SW 1271 (cell line): Measurements from ENCODE around the gene ARHGEF28.

ENCODE experiments used
- DNase-seq, 2 experiments: peaks; one replicate each; lab custom pipeline; 2025; lab: John Stamatoyannopoulos, UW

Gene ARHGEF28

DNA sequence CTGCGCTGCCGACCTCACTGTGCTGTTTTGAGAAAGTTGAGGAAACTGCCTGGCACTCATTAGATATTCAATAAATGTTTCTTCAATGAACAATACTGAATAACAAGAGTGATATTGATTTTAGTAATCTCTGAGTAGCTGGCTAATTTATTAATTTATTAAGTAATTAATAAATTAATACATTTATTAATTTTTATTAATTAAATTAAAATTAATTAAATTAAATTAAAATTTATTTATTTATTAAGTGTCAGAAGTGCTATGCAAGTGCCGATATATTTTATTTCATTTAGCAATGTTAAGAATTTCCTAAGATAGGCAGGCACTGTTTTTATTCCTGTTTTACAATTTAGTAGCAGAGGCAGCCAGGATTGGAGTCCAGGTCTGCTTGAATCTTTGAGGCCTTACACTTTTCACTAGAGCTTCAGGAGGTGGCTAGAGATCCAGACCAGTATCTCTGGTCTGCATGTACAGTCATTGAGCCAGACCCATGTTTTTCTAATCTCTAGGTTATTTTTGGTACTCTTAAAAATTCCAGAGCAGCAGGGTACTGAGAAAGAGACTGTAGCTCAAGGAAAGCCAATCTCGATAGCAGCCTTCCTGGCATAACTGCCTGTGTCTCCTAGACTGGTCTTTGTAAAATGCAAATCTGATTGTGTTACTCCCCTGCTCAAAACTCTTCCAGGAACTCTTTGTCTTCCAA is 109.2 kb downstream of the ARHGEF28 start:
- DNase-seq, result no peak

DNA sequence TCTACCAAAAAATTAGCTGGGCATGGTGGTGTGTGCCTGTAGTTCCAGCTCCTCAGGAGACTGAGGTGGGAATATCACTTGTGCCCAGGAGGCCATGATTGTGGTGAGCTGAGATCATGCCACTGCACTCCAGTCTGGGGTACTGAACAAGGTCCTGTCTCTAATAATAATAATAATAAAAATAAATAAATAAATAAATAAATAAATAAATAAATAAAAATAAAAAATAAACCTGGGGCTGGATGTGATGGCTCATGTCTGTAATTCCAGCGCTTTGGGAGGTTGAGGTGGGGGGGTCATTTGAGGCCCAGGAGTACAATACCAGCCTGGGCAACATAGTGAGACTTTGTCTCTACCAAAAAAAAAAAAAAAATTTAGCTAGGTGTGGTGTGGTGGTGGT is 113.7 kb downstream of the ARHGEF28 start:
- no peak for DNase-seq

DNA sequence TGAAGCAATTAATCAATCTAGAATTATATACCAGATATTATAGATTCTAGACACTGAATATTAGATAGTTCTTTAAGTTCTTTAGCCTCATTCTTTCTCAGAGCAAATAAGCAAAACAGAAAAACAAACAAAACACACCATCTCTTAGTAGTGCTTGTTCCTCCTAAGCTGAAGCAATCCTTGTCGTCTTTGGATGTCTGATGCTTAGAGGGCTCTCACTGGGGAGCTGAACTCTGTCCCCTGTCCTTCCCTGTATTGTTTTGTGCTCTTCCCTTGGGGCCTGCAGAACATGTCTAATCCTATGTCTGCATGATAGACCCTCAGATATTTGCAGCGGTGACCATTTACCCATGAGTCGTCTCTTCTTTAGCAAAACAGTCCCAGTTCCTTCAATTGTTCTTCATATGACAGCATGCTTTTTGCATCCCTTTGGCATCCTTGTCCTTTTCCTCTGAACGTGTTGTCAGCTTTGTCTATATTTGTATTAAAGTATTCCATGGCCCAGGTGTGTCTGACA is 114.3 kb downstream of the ARHGEF28 start:
- no peak for DNase-seq

DNA sequence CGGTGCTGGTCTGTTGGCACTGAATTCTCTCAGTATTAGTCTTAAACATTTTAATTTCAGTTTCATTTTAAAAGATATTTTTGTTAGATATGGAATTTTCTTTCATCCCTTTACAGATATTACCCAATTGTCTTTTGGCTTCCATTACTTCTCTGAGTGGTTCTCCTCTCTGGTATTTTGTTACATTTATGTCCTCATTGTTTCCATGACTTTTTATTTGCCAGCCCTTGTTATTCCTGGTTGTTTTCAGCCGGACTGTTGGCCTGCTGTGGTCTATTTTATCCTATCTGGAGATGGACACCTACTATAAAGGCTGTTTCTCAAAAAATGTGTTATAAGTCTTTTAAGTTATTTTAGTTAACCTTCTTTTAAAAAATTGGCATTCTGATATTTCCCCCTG is 117.2 kb downstream of the ARHGEF28 start:
- no peak for DNase-seq

DNA sequence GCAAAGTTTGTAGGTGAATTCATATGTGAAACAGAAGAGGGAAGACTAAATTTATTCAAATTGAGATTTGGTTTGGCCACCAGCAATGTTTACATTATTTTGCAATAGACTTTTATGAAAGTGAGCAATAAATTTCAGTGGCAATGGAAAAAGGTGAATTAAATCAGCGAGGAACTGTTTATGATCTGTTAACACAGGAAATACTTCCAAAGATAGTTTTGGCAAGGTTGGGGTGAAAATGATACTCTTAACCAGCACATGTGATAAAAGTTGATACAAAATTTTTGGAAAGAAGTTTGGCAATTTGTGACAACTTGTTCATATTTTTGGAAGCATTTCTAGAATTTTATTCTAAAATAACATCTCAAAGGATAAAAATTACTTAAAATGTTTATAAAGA is 119.8 kb downstream of the ARHGEF28 start:
- no peak for DNase-seq

DNA sequence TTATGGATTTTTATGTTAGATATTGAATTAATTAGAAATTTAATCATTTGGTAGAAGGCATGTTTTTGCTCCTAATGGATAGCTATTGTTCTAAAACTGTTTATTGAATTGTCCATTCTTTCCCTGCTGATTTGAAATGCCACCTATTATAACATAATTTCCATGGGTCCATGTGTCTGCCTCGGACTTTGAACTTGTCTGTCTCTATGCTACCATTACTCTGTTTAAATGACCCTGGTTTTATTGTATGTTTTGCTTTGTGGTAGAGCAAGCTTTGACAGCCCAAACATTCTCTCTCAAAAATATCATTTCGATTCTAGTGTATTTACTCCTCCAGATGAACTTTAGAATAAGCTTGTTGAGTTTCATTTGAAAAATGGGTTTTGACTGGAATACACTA is 120.6 kb downstream of the ARHGEF28 start:
- DNase-seq, result no peak

DNA sequence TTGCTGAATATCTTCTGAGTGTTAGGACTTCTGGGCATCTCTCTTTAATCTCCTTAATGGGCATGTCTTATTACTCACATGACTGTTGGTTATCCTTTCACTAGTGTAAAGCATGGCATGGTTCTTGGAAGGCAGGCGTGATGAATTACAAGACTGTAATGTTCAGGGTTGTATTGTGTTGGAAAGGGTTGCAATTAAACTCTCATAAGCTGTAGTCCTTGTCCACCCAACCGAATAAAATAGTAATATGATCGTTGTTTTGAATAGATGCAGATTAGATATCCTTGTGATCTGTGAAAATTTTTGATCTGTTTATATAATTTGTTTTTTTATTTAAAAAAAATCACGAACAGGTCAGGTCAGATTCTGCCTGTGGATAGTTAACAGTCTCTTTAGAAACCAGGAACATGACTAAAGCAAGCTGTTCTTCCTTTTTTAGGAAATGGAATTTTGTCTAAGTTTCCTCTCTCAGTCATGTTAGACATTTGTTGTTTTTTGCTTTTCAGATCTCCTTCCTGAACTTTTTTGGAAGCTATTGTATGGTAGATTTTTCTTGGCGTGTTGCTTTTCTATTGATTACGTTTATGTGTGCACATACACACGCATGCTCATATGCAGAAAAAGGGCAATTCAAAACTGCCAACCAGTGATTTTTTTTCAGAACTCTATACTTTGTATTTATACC is 121.8 kb downstream of the ARHGEF28 start:
- DNase-seq, result no peak

DNA sequence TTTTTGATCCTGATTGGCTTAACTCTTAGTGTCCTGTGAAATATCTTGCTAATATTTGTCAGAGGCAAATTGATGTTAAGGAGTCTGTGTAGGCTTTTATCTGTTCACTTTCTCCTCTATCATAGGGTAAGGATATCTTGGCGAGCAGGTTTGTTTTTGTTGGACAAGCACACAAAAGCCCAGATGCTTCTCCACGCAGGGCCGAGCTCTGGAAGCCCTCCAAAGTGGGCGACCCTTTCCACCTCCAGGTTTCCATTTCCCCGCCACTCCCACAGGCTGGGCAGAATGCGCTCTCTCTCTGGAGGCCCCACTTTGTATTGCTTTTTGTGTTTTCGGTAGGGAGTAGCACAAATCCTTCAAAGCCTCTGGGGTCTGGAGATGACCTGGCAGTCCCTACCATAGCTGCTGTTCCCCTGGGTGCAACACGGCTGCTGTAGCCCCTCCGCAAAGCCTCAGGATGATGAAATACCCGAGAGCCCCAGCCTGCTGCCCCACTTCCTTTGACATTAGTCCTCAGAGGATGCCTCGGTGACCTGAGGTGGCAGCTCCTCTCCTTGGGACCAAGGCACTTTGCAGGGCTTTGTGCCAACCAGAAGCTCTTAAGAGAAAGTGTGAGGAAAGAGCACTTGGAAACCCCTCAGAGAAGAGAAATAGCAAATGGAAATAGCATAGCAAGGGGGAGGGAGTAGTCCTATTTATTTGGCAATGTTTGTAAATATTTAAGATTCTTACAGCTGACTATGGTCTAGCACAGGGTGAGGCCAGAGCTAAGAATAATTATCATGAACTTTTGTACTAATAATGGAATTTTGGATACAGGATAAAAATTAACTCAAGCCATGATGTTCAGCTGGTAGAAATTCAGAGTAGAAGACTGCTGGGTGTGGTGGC is 122.8 kb downstream of the ARHGEF28 start:
- DNase-seq, result no peak

DNA sequence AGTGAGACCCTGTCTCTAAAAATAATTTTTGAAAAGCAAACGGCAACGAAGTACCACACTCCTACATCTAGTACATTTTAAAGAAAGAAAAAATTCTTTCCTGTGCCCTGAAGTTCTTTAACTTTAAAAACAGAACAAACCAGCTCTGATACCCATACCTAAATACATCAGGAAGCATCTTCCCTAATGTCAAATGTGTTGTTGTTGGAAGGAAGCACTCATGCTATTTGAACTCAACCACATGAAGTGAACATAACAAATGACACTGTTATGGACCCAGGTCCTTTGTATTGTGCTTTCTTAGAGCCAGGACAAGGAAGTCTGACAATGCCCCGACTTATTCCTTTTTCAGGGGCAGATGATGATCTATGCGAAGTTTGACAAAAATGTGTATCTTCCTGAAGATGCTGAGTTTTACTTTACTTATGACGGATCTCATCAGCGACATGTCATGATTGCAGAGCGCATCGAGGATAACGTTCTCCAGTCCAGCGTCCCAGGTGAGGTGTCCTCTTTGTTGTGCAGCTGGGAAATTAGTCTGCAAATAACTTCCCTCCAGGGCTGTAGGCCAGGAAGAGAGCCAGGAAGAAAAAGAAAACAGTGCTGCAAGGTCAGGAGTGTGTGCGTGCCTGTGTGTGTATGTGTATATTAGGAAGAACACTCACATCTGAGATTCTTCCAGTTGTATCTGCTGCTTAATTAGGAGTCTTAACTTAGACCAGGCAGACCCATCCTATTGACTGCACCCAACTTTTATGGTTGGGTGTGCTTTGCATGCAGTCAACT is 123.7 kb downstream of the ARHGEF28 start:
- no peak for DNase-seq

DNA sequence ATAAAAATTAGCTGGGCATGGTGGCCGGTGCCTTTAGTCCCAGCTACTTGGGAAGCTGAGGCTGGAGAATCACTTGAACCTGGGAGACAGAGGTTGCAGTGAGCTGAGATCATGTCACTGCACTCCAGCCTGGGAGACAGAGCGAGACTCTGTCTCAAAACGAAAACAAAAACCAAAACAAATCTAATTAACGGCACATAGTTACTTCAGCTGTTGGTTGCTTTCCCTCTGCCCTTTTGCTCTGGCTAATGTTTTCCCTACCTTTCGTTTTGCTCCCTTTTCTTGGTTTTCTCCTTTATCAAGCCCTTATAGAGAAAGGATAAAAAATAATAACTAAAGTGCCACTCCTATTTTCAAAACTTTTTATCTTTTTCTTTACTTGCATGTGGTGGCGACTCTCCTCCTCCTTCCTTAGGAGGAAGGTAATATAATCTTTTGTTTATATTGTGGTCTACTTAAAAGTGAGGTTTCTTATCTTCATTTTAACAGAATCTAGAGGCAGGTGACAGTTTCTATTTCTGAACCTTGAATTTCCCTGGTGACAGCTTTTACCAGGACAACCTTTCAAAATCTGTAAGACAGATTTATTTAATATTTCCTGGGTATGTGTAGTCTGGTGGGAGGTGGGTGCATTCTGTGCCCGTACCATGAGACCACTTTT is 125.4 kb downstream of the ARHGEF28 start:
- DNase-seq, result no peak

DNA sequence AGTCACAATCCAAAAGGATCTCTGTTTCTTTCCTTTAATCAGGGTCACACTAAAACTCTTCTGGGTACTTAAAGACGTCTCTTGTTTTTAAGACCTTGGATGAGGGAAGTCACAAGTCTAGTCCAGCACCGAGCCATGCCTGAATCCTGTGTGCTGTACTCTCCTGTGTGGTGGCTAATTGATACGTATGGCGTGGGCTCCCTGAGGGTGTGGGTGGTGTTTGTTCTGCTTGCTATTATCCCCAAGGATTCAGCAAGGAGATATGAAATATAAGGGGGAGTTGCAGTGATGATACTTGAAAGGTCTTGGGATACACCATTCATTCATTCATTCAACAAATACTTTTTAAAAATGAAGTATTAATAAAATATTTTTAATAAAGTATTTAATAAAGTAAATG is 128.3 kb downstream of the ARHGEF28 start:
- DNase-seq, result no peak

DNA sequence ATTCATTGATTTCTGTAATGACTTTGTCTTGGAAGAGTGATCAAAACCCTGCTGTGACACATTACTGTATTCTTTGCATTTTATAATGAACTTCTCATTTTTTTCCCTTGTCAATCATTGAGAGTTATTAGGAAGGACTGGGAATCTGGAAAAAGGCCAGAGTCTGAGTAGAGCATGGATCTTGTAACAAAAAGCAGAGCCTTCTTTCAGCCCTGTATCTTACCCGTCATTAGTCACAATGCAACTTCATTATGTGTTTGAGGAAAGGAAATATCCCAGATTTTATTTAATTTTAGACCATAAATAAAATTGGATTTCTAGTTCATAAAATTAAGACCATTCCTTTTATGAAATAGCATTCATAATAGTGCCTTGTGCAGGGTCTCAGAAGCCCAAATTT is 131.4 kb downstream of the ARHGEF28 start:
- no peak for DNase-seq

DNA sequence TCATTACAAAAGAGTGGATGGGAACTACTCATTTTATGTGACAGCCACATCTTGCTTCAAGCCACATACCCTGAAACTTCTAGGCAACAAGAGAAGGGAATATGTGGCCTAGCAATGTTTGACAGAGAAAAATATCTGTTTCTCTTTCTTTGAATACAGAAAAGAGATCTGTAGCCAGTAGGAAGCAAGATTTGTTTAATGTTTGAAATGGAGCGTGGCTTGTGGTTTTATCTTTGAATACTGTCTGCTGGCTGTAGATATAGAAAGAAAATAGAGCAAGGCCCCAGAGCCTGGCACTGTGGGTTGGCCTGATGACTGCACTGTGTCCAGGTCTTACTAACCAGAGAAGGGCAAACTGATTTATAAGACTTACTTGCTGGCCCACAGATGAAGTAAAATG is 133.8 kb downstream of the ARHGEF28 start:
- peak in 1 of 2 experiments; percentile 27 for DNase-seq

DNA sequence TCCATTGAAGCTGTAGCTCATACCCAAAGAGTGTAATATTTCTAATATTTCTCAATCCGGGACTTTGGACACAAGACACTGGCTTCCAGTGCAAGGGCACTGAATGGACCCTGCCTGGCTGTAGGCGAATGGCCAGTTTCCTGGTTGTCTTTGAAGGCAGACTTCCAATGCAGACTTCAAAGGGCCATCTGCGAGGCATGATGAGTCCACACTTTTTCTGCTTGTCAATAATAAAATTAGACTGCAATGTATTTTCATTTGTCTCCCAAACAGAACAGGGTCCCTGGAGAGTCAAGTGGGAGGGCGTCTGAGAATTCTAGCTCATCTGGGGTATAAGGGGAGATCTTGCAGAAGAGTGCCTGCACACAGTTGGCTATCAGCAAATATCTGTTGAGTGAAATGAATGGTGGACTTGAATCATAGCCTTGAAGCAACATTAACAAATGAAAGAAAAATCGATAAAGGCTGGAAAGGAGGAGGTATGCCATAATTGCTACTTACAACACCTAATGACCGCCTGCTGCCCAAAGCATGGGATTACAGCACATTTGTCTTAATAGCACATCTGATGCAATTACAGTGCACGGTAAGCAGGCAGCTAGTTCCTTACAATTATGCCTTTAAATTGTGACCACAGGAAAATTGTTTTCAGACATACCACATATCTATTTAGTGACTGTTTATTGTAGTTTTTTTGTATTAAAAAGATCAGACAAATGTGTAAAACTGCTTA is 137.5 kb downstream of the ARHGEF28 start:
- peak in 1 of 2 experiments; percentile 42 for DNase-seq

DNA sequence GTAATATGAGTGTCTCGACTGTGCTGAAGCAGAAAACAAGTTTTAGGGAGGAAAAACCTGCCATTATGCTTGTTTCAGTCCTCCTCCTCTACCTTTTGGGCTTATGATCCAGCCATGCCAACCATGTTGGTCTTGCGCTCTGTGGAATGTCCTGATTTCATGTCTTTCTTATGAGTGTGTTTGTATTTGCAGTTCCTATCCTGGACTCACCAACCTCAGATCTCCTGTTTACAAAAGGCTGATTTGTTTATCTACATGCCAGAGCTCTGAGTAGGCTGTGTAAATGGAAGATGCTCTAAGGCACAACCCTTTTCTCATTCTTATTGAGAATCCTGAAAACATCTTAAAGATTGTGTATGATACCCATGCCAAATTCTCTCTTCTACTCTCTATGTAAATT is 138.6 kb downstream of the ARHGEF28 start:
- peak; percentile 88 to 97 for DNase-seq

DNA sequence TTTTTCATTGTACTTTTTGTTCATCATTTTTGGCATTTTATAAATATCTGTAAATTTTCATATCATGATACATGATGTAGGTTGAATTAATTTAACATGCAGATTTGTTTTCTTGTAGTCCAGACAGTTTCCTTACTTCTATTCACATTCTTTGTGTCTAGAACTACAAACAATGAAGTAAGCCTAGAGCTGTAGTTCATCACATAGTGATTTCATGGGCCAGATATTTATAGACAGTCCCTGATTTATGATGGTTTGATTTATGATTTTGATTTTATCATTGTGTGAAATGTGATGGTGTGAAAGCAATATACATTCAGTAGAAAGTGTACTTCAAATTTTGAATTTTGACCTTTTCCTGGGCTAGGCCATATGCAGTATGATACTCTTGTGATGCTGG is 139.0 kb downstream of the ARHGEF28 start:
- DNase-seq, result peak in 1 of 2 experiments; percentile 56

DNA sequence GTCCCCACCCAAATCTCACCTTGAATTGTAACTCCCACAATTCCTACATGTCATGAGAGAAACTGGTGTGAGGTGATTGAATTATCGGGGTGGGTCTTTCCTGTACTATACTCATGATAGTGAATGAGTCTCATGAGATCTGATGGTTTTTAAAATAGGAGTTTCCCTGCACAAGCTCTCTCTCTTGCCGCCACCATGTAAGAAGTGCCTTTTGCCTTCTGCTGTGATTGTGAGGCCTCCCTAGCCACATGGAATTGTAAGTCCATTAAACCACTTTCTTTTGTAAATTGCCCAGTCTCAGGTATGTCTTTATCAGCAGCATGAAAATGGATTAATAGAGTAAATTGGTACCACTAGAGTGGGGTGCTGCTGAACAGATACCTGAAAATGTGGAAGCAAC is 140.9 kb downstream of the ARHGEF28 start:
- no peak for DNase-seq

DNA sequence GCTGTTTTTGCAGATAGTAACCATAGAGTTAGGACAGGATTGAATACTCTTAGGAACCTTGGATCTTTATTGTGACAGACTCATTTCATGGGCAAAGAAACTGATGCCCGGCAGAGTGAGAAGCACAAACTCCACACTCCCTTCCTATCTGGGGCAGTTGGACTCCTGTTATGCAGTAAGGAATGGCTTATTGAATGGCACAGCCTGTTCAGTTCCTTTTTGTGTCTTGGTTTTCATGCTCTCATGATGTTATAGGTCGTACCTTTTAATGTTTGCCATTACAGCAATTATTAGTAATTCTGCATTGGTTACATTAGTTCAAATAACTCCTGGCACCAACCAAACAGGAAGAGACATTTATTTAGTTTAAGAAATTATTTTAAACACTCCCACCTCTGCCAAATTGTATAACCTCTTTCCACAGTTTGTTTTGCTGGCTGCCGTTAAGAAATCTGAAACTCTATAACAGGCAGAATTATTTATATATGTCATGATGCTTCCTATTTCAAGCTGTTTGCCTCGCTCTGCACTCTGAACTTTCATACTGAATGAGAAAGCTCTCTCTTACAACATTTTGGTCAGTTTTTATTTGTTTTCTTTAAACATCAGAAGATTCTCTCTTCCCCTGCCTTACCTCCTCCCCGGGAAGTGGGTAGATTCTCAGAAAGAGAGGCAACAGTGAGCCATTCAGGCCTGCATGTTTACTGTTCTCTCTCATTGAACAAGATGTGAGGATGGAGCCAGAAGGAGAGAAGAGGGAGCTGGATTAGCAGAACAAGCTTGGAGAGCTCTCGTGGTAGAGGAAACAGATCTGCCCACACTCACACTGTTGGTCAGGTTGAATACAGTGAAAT is 144.4 kb downstream of the ARHGEF28 start:
- no peak for DNase-seq

DNA sequence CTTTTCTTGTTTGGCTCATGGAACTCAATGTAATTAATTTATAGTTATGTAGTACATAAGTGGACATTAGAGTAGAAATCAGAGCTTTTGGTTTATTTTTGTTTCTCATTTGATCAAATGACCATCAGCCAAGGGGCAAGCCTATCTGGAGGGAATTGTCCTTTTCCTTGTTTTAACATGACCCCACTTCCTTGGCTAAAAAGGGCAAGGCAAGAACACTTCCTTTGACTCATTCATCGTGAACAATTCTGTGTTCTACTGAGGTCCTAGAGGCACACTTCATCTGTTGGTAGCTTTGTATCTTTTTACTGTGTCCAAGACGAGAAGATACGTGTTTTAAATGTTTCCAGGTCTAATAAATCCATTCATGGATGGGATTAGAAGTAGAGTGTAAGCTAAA is 148.9 kb downstream of the ARHGEF28 start:
- no peak for DNase-seq

DNA sequence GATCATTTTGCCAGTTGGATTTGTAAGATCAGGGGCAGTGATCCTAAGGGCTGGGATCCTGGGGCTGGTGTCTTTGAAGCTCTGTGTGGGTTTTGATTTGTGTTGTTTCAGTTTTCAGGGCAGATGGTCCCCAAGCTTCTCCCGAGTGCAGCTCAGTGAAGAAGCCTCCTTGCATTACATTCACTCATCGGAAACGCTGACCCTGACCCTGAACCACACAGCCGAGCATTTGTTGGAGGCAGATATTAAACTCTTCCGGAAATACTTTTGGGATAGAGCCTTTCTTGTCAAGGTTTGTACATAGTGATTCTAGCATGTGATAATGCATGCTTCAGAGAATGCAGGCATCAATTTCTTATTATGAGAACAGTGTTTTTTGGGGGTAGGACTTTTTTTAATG is 150.4 kb downstream of the ARHGEF28 start:
- no peak for DNase-seq
